Tibial nerve (tissue), 4 donors: Measurements from ENCODE around the gene CLEC20A. TPM values are rescaled to one million over a fixed set of nuclear protein-coding genes. Genes with fewer than 3 reads are reported as not detected.

Experiments
- DNase-seq, 2 donors: peaks; one replicate each; pipeline ENCODE4 v3.0.0-alpha.2; 2019; ENCODE audit warnings: low spot score in 2 of 2
- H3K27ac ChIP-seq, 4 donors: fragments of 200-600 bp; sonication (generic) in 3 of 4; one replicate each; pipeline ENCODE4 v1.5.1; 2017 to 2019; ENCODE audit warnings: mild to moderate bottlenecking in 1 of 4
- H3K27me3 ChIP-seq, 2 donors: fragments of 200-600 bp; sonication (generic) in 1 of 2; one replicate each; pipeline versions ENCODE4 v1.5.1 to v1.6.0; 2017 to 2019
- H3K36me3 ChIP-seq, 3 donors: fragments of 200-600 bp; sonication (generic); one replicate each; pipeline ENCODE4 v1.5.1; 2018 to 2019
- H3K4me1 ChIP-seq, 4 donors: fragments of 200-600 bp; sonication (generic) in 3 of 4; one replicate each; pipeline ENCODE4 v1.5.1; 2017 to 2019
- H3K4me3 ChIP-seq, 4 donors: fragments of 200-600 bp; sonication (generic) in 3 of 4; one replicate each; pipeline ENCODE4 v1.5.1; 2017 to 2019; ENCODE audit warnings: mild to moderate bottlenecking in 1 of 4, moderate library complexity in 1 of 4
- H3K9me3 ChIP-seq, 4 donors: fragments of 200-600 bp; sonication (generic) in 3 of 4; one replicate each; pipeline ENCODE4 v1.5.1; 2017 to 2019
- EP300 ChIP-seq, 2 donors: sonication (generic); formaldehyde crosslinking; IDR thresholded peaks; one replicate each; pipeline ENCODE4 v1.6.1; 2017; ENCODE audit warnings: antibody characterized with exemption in 2 of 2, mild to moderate bottlenecking in 1 of 2
- POLR2A ChIP-seq, 2 donors: fragments of 450-650 bp; IDR thresholded peaks; one replicate each; pipeline ENCODE4 v1.6.1; 2017; ENCODE audit warnings: antibody characterized with exemption in 2 of 2, mild to moderate bottlenecking in 2 of 2, moderate library complexity in 2 of 2
- WGBS, 2 donors: methylation state at CpG; one replicate each; pipeline ENCODE4 v1.1.5; 2018; 5-methylcytosine and 5-hydroxymethylcytosine counted together
- total RNA-seq, 4 donors: library from RNA; depleted of rRNA; stranded (reverse); fragments of >200 nt; gene quantifications; one replicate each; pipeline ENCODE4 v1.1.0, GENCODE V29; 2016
- TF ChIP-seq, protein P1 (sequence below), 5 experiments: fragments of 200-600 bp in 3 of 5; fragments of 450-650 bp in 2 of 5; sonication (generic) in 3 of 5; IDR thresholded peaks; one replicate each; pipeline ENCODE4 v1.5.1; 2016 to 2019; ENCODE audit warnings: antibody characterized with exemption in 5 of 5, mild to moderate bottlenecking in 3 of 5, moderate library complexity in 2 of 5

The CLEC20A gene
- total RNA-seq, 4 donors from 2014 or later, result 1.5 to 4.6 TPM; not detected in 2

DNA sequence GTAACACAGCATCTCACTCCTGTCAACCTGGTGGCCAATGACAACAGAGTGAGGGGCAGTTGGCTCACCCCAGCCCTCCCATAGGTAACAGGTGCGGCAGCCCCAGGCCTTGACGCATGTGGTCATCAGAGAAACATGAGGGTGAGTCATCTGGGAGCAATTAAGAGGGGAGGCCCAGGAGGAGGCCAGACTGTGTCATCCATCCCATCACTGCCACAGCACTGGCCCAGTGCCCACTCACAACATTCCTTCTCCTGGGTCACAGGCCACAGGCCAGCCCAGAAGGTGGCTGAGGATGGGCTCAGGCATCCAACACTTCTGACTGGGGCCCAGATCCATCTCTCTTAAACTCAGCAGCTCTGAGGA lies 33.3 kb upstream of the CLEC20A start:
- Histone ChIP-seq H3K36me3 (no peaks in the 10 kb centered on the region), H3K9me3 (no peaks in the 10 kb centered on the region), H3K27ac (no peak overlapping the region), H3K4me1 (peaks cover 0 to 7% (median 2%) of the 10 kb centered on the region in 4 donors), H3K27me3 (no peaks in the 10 kb centered on the region), H3K4me3 (no peak overlapping the region)
- no peak for DNase-seq
- TF ChIP-seq, protein P1, sequence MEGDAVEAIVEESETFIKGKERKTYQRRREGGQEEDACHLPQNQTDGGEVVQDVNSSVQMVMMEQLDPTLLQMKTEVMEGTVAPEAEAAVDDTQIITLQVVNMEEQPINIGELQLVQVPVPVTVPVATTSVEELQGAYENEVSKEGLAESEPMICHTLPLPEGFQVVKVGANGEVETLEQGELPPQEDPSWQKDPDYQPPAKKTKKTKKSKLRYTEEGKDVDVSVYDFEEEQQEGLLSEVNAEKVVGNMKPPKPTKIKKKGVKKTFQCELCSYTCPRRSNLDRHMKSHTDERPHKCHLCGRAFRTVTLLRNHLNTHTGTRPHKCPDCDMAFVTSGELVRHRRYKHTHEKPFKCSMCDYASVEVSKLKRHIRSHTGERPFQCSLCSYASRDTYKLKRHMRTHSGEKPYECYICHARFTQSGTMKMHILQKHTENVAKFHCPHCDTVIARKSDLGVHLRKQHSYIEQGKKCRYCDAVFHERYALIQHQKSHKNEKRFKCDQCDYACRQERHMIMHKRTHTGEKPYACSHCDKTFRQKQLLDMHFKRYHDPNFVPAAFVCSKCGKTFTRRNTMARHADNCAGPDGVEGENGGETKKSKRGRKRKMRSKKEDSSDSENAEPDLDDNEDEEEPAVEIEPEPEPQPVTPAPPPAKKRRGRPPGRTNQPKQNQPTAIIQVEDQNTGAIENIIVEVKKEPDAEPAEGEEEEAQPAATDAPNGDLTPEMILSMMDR (IDR thresholded peaks at IDR 0.05), result no peak
- TF ChIP-seq POLR2A (IDR thresholded peaks at IDR 0.05) (no peak), EP300 (IDR thresholded peaks at IDR 0.05) (no peak)
- 88 to 100% methylated on average over 1 to 2 of the region's 2 CpGs for WGBS, 2 donors

DNA sequence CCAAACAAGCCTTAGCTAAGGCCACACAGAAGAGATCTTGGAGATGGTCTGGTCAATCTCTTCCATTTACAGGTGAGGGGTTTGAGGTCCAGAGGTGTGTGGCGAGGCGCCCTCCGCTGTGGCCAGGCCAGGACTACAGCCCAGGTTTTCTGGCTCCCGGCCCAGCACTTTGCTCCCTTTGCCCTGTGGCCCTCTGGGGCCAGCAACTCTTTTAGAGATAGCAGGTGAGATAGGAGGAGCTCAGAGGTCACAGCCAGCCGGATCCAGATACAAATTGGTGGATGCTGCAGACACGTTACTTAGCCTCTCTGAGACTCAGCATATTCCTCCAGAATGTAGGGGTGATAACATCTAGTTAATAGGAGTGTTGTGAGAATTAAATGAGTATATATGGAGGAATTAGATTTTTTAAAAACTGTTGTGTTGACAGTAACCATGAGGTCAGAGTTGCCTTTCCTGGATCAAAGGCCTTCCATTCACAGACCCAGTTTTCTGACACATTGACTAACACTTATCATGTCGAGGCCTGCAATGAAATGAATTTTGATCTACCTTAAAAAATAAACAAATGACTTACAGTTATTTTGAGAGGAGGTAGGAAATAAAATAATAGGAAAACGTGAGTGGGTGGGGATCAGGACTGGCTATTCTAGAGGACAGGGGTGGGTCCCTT lies 32.7 kb upstream of the CLEC20A start:
- 86 to 88% methylated on average over 8 of the region's 8 CpGs for WGBS, 2 donors
- DNase-seq, result no peak

DNA sequence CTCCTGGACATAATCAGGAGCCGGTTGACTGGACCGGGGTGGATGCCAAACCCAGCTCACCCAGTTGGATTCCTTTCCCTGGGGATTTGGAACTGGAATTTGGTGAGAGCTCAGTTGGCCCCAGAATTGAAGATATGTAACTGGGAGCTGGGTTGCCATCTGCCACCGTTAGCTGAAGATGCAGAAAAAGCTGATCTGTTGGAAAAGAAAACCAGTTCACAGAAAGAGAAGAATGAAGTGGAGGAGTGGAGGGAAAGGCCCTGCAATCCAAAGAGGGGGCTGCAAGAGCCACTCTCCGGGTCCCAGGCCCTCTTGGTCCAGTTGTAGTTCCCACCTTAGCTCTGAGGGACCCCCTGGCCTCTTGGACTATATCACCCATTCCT lies 32.2 kb upstream of the CLEC20A start:
- TF ChIP-seq POLR2A (IDR thresholded peaks at IDR 0.05), result no peak
- TF ChIP-seq EP300 (IDR thresholded peaks at IDR 0.05), result no peak
- TF ChIP-seq, protein P1 (IDR thresholded peaks at IDR 0.05), result no peak
- no peak for DNase-seq
- WGBS, 2 donors, result 89% methylated on average over 4 of the region's 4 CpGs
- Histone ChIP-seq H3K4me3 (no peak overlapping the region), H3K27me3 (no peaks in the 10 kb centered on the region), H3K27ac (no peak overlapping the region), H3K4me1 (peaks cover 0 to 7% (median 2%) of the 10 kb centered on the region in 4 donors), H3K9me3 (peaks cover 0 to 3% (median 2%) of the 10 kb centered on the region in 4 donors), H3K36me3 (no peaks in the 10 kb centered on the region)

More for the DNA sequence above, 32.7 kb upstream of the CLEC20A start:
- Histone ChIP-seq H3K4me3 (no peak overlapping the region), H3K27me3 (no peaks in the 10 kb centered on the region), H3K27ac (no peak overlapping the region), H3K4me1 (peaks cover 0 to 7% (median 2%) of the 10 kb centered on the region in 4 donors), H3K36me3 (no peaks in the 10 kb centered on the region), H3K9me3 (peaks cover 0 to 1% (median under 1%) of the 10 kb centered on the region in 4 donors)
- TF ChIP-seq, protein P1 (IDR thresholded peaks at IDR 0.05), result no peak
- no peak for TF ChIP-seq EP300 (IDR thresholded peaks at IDR 0.05)
- TF ChIP-seq POLR2A (IDR thresholded peaks at IDR 0.05), result no peak

DNA sequence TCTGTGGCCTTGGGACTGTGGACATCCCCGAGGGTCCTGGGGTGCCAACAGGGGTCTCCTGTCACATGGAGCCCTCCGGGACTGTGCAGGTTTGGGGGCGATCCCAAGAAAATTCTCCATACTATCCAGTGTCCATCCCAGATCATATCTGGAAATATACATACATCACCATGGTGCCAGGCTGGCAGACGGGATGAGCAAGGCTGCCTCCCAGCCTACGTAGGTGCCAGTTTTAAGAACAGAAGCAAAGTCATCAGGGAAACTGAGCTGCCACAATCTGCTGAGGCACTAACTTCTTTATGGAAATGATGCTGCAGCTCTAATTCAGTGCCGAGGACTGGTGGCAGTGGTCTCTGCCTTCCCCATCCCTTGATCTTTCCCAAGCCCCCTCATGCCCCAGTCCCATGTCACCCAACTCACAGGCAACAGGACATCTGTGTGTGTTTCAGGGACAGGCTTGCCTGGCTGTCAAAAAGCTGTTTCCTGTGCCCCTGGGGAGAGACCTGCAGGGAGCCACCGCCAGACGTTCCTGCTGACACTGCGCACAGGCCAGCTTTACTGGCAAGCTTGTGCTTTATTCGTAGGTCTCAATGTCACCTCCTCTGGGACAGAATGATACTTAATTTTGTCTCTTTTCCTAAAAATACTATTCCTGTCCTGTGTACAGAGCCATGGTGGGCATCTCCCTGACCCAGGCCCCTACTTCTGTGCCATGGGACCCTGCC lies 31.6 kb upstream of the CLEC20A start:
- no peaks in the 10 kb centered on the region for H3K27me3 ChIP-seq
- H3K27ac ChIP-seq, result no peak overlapping the region
- no peaks in the 10 kb centered on the region for H3K36me3 ChIP-seq
- H3K4me1 ChIP-seq, result peaks cover 0 to 7% (median 2%) of the 10 kb centered on the region in 4 donors
- no peak overlapping the region for H3K4me3 ChIP-seq
- H3K9me3 ChIP-seq, result peaks cover 0 to 3% (median 2%) of the 10 kb centered on the region in 4 donors
- no peak for DNase-seq
- TF ChIP-seq POLR2A (IDR thresholded peaks at IDR 0.05), result no peak
- no peak for TF ChIP-seq EP300 (IDR thresholded peaks at IDR 0.05)
- TF ChIP-seq, protein P1 (IDR thresholded peaks at IDR 0.05), result no peak
- 73 to 75% methylated on average over 8 of the region's 10 CpGs for WGBS, 2 donors

DNA sequence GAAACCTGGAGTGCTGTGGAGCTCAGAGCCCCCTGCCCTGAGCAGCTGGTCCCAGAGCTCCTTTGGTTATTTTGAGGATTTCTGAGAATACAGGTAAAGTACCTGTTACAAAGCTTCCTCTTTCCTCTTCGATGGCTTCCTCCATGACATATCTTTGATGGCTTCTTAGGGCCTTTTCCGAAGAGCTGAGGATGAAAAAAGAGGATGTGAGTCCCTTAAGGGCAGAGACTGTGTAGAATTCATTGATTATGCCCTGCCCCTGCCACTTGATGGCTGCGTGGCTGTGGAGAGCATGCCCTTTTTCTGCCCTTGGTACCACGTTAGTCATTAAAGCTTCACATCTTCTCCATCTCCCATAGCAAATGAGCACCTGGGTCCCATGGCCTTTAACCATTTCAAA lies 30.4 kb upstream of the CLEC20A start:
- DNase-seq, result no peak
- TF ChIP-seq POLR2A (IDR thresholded peaks at IDR 0.05) (no peak), EP300 (IDR thresholded peaks at IDR 0.05) (no peak)
- TF ChIP-seq, protein P1 (IDR thresholded peaks at IDR 0.05), result no peak
- Histone ChIP-seq H3K36me3 (no peaks in the 10 kb centered on the region), H3K4me3 (no peak overlapping the region), H3K4me1 (peaks cover 0 to 2% (median 0%) of the 10 kb centered on the region in 4 donors), H3K27me3 (no peaks in the 10 kb centered on the region), H3K27ac (no peak overlapping the region), H3K9me3 (peaks cover 0 to 3% (median 2%) of the 10 kb centered on the region in 4 donors)
- WGBS, 2 donors, result 90 to 94% methylated on average over 4 of the region's 4 CpGs
